WTC11 (cell line): ENCODE measurements around the gene SLC30A4. TPM values are rescaled to one million over a fixed set of nuclear protein-coding genes. Genes with fewer than 3 reads are reported as not detected.

Experiments used
- ATAC-seq: fragments of 200-7000 bp; cut with Tn5 transposase; 2 replicates; pipeline ENCODE4 v1.10.0; 2021; ENCODE audit warnings: mild to moderate bottlenecking, moderate library complexity
- CTCF ChIA-PET: fragments of 300-600 bp; sonication (Branson Sonifier 250); formaldehyde crosslinking; loops from one replicate; lab custom pipeline; 2021; ENCODE audit warnings: antibody characterized with exemption; lab: Charles Lee
- POLR2A ChIA-PET: fragments of 350-600 bp; sonication (Branson Sonifier 250); formaldehyde crosslinking; loops from one replicate; lab custom pipeline; 2021; ENCODE audit warnings: antibody characterized with exemption; lab: Charles Lee
- DNase-seq: peaks from one replicate; pipeline ENCODE4 v3.0.0; 2021; ENCODE audit warnings: low spot score
- H3K27ac Mint-ChIP-seq: 2 replicates; pipeline ENCODE4 v1.8.0; 2021; ENCODE audit warnings: mixed read lengths
- H3K27me3 Mint-ChIP-seq: 2 replicates; pipeline ENCODE4 v1.8.0; 2021; ENCODE audit warnings: low read depth, mild to moderate bottlenecking, moderate library complexity, mixed read lengths
- H3K36me3 Mint-ChIP-seq: 2 replicates; pipeline ENCODE4 v1.8.0; 2021; ENCODE audit warnings: mixed read lengths
- H3K4me1 Mint-ChIP-seq: 2 replicates; pipeline ENCODE4 v1.8.0; 2022; ENCODE audit warnings: mixed read lengths
- H3K4me3 Mint-ChIP-seq: 2 replicates; pipeline ENCODE4 v1.8.0; 2021; ENCODE audit warnings: mild to moderate bottlenecking, moderate library complexity, mixed read lengths
- H3K9me3 Mint-ChIP-seq: 2 replicates; pipeline ENCODE4 v1.8.0; 2021; ENCODE audit warnings: mixed read lengths
- ARID4B ChIP-seq: sonication (generic); formaldehyde crosslinking; IDR thresholded peaks from 2 replicates; pipeline ENCODE4 v1.8.0; 2023; ENCODE audit warnings: missing genetic modification reagents, mild to moderate bottlenecking, borderline replicate concordance
- CTCF ChIP-seq: fragments of 200-600 bp; IDR thresholded peaks from 2 replicates; pipeline ENCODE4 v1.8.0; 2022; ENCODE audit warnings: antibody characterized with exemption
- E2F4 ChIP-seq: sonication (generic); formaldehyde crosslinking; IDR thresholded peaks from 2 replicates; pipeline ENCODE4 v1.8.1; 2022; ENCODE audit warnings: low read depth, mild to moderate bottlenecking, moderate library complexity, missing genetic modification reagents, borderline replicate concordance
- ETV6 ChIP-seq: sonication (generic); formaldehyde crosslinking; IDR thresholded peaks from 2 replicates; pipeline ENCODE4 v1.8.1; 2022; ENCODE audit warnings: mild to moderate bottlenecking, missing genetic modification reagents
- NFYB ChIP-seq: sonication (generic); formaldehyde crosslinking; conservative IDR thresholded peaks from 2 replicates; pipeline ENCODE4 v1.8.0; 2022; ENCODE audit warnings: low read depth, missing genetic modification reagents
- NR1H2 ChIP-seq: sonication (generic); formaldehyde crosslinking; IDR thresholded peaks from 2 replicates; pipeline ENCODE4 v1.9.0; 2021; ENCODE audit warnings: mild to moderate bottlenecking, moderate library complexity, missing genetic modification reagents
- PREB ChIP-seq: sonication (generic); formaldehyde crosslinking; IDR thresholded peaks from 2 replicates; pipeline ENCODE4 v1.8.1; 2022; ENCODE audit warnings: mild to moderate bottlenecking, missing genetic modification reagents, moderate library complexity, borderline replicate concordance
- PRRX2 ChIP-seq: fragments of 250-450 bp; sonication (Bioruptor Pico); IDR thresholded peaks from 2 replicates; pipeline ENCODE4 v1.8.0; 2021; ENCODE audit warnings: mild to moderate bottlenecking
- RELA ChIP-seq: sonication (generic); formaldehyde crosslinking; IDR thresholded peaks from 2 replicates; pipeline ENCODE4 v1.8.1; 2022; ENCODE audit warnings: missing genetic modification reagents, mild to moderate bottlenecking, borderline replicate concordance
- SMAD3 ChIP-seq: sonication (generic); formaldehyde crosslinking; IDR thresholded peaks from 2 replicates; pipeline ENCODE4 v1.8.0; 2022; ENCODE audit warnings: missing genetic modification reagents, mild to moderate bottlenecking, borderline replicate concordance
- SP1 ChIP-seq: sonication (generic); formaldehyde crosslinking; conservative IDR thresholded peaks from 2 replicates; pipeline ENCODE4 v1.8.1; 2022; ENCODE audit warnings: missing genetic modification reagents
- total RNA-seq: library from RNA; stranded (reverse); gene quantifications from 3 replicates; pipeline ENCODE4 v1.2.3, GENCODE V29; 2021
- TF ChIP-seq, protein P1 (sequence below): fragments of 250-450 bp; sonication (Bioruptor Pico); IDR thresholded peaks from 2 replicates; pipeline ENCODE4 v1.9.0; 2021; ENCODE audit warnings: mild to moderate bottlenecking
- TF ChIP-seq, protein P2 (sequence below): sonication (generic); formaldehyde crosslinking; IDR thresholded peaks from 2 replicates; pipeline ENCODE4 v1.8.1; 2023; ENCODE audit warnings: mild to moderate bottlenecking, moderate library complexity, missing genetic modification reagents
- TF ChIP-seq, protein P3 (sequence below): sonication (generic); formaldehyde crosslinking; IDR thresholded peaks from 2 replicates; pipeline ENCODE4 v1.8.0; 2023; ENCODE audit warnings: mild to moderate bottlenecking, missing genetic modification reagents

Gene SLC30A4
- total RNA-seq, 1 experiment from 2014 or later: 0.04 TPM

DNA sequence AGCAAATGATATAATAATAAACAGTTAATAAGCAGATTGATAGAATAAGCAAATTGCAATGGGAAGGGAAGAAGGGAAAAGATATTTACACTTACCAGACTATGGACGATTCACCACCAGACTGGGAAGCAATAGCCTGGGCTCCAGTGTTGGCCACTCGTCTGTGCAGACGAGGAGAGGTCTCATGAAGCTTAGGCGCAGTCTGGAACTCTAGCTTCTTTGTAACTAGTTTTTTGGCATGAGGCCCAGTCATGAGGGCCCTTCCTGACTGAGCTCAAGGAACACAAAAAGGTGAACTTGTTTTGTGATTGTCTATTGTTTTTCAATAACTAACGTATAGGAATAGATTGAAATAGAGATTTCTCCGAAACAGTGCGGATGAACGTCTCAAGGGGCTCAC lies 80.9 kb downstream of the SLC30A4 start:
- no peaks in the 10 kb centered on the region for H3K9me3 Mint-ChIP-seq
- ATAC-seq (no peak), DNase-seq (no peak)
- POLR2A ChIA-PET: no interaction called here
- no peak overlapping the region for H3K4me3 Mint-ChIP-seq
- peaks cover 9% of the 10 kb centered on the region for H3K4me1 Mint-ChIP-seq
- peaks cover 21% of the 10 kb centered on the region for H3K27me3 Mint-ChIP-seq
- H3K36me3 Mint-ChIP-seq: no peaks in the 10 kb centered on the region
- H3K27ac Mint-ChIP-seq: no peak overlapping the region
- TF ChIP-seq ETV6 (CRISPR knock-in tag): no peak
- no peak for TF ChIP-seq PREB (CRISPR knock-in tag)
- TF ChIP-seq E2F4: no peak
- TF ChIP-seq RELA (CRISPR knock-in tag): no peak
- no peak for TF ChIP-seq PRRX2 (CRISPR knock-in tag)
- TF ChIP-seq NR1H2 (CRISPR knock-in tag): no peak
- TF ChIP-seq ARID4B (CRISPR knock-in tag): no peak
- no peak for TF ChIP-seq SMAD3 (CRISPR knock-in tag)
- TF ChIP-seq, protein P1, sequence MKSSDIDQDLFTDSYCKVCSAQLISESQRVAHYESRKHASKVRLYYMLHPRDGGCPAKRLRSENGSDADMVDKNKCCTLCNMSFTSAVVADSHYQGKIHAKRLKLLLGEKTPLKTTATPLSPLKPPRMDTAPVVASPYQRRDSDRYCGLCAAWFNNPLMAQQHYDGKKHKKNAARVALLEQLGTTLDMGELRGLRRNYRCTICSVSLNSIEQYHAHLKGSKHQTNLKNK (CRISPR knock-in tag): no peak
- TF ChIP-seq SP1: no peak
- no peak for TF ChIP-seq NFYB (CRISPR knock-in tag)
- TF ChIP-seq, protein P2, sequence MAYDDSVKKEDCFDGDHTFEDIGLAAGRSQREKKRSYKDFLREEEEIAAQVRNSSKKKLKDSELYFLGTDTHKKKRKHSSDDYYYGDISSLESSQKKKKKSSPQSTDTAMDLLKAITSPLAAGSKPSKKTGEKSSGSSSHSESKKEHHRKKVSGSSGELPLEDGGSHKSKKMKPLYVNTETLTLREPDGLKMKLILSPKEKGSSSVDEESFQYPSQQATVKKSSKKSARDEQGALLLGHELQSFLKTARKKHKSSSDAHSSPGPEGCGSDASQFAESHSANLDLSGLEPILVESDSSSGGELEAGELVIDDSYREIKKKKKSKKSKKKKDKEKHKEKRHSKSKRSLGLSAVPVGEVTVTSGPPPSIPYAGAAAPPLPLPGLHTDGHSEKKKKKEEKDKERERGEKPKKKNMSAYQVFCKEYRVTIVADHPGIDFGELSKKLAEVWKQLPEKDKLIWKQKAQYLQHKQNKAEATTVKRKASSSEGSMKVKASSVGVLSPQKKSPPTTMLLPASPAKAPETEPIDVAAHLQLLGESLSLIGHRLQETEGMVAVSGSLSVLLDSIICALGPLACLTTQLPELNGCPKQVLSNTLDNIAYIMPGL (CRISPR knock-in tag): no peak
- TF ChIP-seq CTCF: no peak
- TF ChIP-seq, protein P3, sequence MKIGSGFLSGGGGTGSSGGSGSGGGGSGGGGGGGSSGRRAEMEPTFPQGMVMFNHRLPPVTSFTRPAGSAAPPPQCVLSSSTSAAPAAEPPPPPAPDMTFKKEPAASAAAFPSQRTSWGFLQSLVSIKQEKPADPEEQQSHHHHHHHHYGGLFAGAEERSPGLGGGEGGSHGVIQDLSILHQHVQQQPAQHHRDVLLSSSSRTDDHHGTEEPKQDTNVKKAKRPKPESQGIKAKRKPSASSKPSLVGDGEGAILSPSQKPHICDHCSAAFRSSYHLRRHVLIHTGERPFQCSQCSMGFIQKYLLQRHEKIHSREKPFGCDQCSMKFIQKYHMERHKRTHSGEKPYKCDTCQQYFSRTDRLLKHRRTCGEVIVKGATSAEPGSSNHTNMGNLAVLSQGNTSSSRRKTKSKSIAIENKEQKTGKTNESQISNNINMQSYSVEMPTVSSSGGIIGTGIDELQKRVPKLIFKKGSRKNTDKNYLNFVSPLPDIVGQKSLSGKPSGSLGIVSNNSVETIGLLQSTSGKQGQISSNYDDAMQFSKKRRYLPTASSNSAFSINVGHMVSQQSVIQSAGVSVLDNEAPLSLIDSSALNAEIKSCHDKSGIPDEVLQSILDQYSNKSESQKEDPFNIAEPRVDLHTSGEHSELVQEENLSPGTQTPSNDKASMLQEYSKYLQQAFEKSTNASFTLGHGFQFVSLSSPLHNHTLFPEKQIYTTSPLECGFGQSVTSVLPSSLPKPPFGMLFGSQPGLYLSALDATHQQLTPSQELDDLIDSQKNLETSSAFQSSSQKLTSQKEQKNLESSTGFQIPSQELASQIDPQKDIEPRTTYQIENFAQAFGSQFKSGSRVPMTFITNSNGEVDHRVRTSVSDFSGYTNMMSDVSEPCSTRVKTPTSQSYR (CRISPR knock-in tag): no peak
- TF ChIP-seq, all 79 proteins: peak for 0
- CTCF ChIA-PET: interaction anchor here (1.0 kb wide), 2 partner anchors 12 to 16 kb away, joined by 3 read pairs; no protein-coding TSS in a partner anchor
